HG02870 (cell line): ENCODE measurements around the gene CRELD2.
"Not testable (repeated sequence)": the region's sequence is repeated elsewhere in the genome, so short reads cannot be mapped to it uniquely, and the experiment has no call there.

Source experiments
- ATAC-seq: cut with Tn5 transposase; IDR thresholded peaks from one replicate; pipeline ENCODE4 v1.9.1; 2021; ENCODE audit warnings: mild to moderate bottlenecking, moderate library complexity; ENCODE audit not compliant: unreplicated experiment

Gene CRELD2

GRCh38 chr22:49943405-49943765 lies 25.0 kb downstream of the CRELD2 start:
- no peak for ATAC-seq

- no peak for ATAC-seq
Observed at GRCh38 chr22:49943771-49944398, 25.5 kb downstream of the CRELD2 start.

GRCh38 chr22:49944399-49944891 lies 26.0 kb downstream of the CRELD2 start:
- no peak for ATAC-seq

- ATAC-seq = not testable (repeated sequence)
Observed at GRCh38 chr22:49945042-49945794, 26.8 kb downstream of the CRELD2 start.

GRCh38 chr22:49946612-49947295 lies 28.3 kb downstream of the CRELD2 start:
- no peak for ATAC-seq

GRCh38 chr22:49947296-49947622 lies 28.8 kb downstream of the CRELD2 start:
- ATAC-seq = no peak

GRCh38 chr22:49948116-49948957 lies 29.9 kb downstream of the CRELD2 start:
- ATAC-seq = no peak

GRCh38 chr22:49948958-49949913 lies 30.8 kb downstream of the CRELD2 start:
- no peak for ATAC-seq

- no peak for ATAC-seq
Observed at GRCh38 chr22:49949914-49950292, 31.5 kb downstream of the CRELD2 start.

GRCh38 chr22:49950396-49950994 lies 32.1 kb downstream of the CRELD2 start:
- ATAC-seq = no peak

- ATAC-seq = no peak
Observed at GRCh38 chr22:49951000-49951677, 32.7 kb downstream of the CRELD2 start.

- no peak for ATAC-seq
Observed at GRCh38 chr22:49951678-49951985, 33.2 kb downstream of the CRELD2 start.

GRCh38 chr22:49951986-49952896 lies 33.8 kb downstream of the CRELD2 start:
- no peak for ATAC-seq

GRCh38 chr22:49953027-49953679 lies 34.7 kb downstream of the CRELD2 start:
- ATAC-seq = no peak

- no peak for ATAC-seq
Observed at GRCh38 chr22:49953680-49954344, 35.4 kb downstream of the CRELD2 start.

- no peak for ATAC-seq
Observed at GRCh38 chr22:49954354-49954753, 35.9 kb downstream of the CRELD2 start.

- no peak for ATAC-seq
Observed at GRCh38 chr22:49954991-49955580, 36.7 kb downstream of the CRELD2 start.
